COLO829 (cell line): Measurements from ENCODE around the gene AGER.
"Not testable (repeated sequence)": the region's sequence is repeated elsewhere in the genome, so short reads cannot be mapped to it uniquely, and the experiment has no call there.

ENCODE experiments used
- DNase-seq: peaks from one replicate; pipeline ENCODE4 v3.0.0; 2012; ENCODE audit warnings: low spot score

AGER gene

DNA sequence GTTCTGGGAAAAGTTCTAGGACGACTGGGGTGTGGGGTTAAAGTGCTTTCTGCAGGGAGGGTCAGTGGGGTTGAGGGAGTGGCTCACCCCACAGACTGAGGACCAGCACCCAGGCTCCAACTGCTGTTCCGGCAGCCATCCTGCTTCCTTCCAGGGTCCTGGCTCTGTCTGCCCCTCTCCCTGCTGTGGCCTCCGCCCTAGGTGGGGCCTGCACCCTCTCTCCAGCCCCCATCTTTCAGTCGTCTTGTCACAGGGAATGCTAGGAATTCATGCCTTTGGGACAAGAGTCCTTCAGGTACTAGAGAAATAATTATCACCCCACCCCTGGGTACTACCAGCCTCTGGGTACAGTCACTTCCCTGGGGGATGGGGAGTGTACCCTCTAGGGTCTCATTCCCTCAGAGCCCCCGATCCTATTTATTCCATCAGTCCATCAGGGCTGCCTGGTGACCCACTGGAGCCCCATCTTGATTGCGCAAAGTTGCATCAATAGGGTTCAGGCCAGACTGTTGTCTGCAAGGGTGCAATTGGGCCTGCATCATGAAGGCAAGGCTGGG is at the start of gene AGER:
AGER (minus strand) TSS at position 170 of the 557 bp plus-strand sequence; CDS start at position 139, 31 bp downstream.
- DNase-seq: no peak

DNA sequence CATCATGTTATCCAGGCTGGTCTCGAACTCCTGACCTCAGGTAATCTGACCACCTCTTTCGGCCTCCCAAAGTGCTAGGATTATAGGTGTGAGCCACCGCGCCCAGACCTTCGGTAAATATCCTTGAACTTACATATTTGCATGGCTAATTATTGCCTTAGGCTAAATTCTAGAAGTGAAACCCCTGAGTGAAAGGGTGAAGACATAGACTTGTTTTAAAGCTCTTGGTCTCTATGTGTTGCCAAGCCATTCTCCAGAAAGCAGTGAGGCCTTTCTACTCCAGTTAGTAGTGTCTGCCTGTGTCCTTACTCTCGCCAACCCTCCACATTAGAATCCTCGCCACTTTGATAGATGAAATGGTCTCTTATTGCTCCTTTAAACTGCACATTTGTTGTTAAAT is 42.4 kb upstream of the AGER start:
- no peak for DNase-seq

DNA sequence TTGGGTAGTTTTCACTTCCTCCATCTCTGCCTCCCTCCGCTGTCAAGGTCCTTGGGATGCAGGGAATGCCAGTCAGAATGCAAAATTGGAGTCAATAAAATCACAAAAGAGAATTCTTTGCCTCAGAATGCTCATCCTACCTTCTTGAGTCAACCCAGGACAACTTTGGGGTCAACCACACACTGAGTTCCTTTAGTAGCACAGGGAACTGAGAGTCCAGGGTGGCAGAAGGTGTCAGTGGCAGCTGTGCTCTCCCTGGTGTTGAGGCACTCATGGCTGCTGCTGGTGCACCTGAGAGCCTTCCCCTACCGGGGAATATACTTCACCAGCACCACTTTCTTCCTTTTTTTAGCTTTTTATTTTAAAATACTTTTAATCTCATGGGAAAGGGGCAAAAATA is 40.6 kb upstream of the AGER start:
- no peak for DNase-seq

DNA sequence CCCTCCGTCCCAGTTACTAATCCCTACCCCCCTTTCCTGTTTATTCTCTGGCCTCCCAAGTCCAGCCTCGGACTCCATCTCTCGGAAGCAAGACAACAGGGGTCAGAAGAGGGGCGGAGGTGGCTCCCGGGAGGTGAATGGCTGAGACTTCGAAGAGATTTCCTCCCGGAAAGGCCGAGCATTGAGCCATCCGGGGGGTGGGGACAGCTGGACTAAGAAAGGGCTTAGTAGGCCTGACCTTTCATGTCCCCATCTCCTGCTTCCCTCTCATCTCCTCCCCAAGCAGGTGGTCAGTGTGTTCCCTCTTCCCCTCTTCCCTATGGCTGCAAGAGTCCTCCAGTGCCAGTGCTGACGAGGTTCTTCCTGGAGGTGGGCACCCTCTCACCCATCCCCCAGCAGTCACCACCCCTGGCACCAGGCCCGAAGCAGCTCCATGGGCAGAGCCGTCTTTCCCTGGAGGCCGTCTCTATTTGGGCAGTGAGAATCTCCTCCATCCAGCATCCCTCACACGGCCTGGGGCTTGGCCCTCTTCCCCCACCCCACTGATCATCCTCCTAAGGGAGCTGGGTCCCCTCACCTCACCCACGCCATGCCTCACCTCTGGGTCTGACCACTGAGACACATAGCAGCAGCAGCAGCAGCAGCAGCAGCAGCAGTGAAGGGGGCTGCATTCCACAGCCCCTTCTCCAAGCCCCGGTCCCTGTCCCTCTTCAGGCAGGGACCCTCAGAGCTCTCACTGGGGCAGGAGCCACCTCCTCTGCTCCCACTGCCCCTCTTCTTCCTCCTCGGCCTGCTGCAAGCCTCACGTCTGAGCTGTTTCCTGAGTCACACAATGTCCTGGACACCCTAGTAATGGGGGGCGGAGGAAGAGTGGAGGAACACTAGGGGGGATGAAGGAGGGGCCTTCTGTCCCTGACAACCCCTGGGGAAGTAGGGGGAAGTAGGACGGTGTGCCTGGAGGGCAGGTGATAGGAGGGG is 39.5 kb upstream of the AGER start, which contains the start of gene NOTCH4:
NOTCH4 (minus strand) TSS at position 810 of the 978 bp plus-strand sequence; CDS start at position 671, 139 bp downstream.
- DNase-seq: no peak

DNA sequence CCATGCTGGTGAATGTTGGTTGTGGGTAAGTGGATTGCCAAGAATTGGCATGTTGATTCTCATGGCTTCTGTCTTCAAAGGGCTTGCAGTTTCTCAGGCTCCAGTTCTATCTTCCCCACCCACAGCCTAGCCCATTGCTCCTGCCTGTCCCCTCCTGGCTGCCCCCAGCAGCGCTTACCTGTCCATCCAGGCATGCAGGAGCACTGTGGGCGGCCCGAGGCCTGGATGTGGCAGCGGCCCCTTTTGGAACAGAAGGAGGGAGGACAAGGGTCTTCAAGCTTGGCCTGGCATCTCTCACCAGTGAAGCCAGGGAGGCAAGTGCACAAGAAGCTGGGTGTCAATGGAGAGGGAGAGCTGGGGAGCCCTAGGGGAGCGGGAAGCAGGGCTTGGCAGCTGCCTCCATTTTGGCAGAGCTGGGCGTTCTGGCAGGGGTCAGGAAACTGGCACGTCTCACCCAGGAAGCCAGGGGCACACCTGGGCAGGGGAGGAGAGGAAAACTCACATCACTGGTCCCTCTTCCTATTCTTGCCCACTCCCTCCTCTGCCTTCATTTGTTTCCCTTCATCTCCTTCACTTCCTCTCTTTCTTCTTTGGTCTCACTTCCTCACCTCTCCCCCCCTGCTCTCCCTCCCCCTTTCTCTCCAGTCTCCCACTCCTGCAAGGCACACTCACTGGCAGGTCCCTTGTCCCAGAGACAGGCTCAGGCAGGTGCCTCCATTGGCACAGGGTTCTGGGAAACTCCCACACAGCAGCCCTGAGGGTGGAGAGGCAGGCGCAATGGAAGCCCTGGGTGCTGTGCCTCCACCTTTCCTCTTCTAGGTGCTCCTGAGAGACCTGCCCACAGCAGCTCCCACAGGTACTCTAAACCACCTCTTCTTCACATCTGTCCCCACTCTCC is 38.5 kb upstream of the AGER start:
- DNase-seq: no peak

DNA sequence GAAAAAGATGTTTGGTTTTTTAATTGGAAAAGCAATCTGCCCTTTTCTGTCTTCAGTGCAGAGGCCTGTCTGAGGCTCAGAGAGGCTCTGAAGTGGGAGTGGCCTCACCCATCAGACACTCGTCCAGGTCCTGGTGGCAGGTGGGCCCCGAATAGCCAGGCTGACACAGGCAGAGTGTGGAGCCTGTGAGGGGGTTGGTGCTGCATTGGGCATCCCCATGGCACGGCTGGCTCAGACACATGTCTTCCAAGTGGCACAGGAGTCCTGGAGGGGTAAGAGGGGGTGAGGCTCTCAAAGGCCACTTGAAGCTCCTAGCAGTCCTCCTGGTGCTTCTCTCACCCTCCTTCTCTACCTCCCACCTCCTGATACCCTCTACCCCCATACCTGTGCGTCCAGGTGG is 36.0 kb upstream of the AGER start:
- DNase-seq: no peak

DNA sequence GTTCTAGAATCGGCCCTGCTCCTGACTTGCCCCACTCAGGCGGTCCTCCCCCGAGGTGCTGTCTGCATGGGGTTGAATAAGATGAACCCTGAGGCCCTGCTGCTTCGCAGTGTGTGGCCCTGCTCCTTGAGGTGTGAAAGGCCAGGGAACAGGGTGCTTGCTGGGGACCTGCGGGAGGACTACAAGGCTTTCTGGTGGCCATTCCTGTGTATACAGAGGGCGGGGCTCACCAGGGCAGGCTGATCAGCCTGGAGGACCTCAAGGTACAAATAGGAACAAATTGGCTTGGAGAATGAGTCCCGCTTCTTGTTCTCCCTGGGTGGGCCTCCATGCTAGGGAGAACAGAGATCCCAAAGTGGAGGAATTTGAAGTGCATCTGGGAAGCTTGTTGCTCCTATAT is 34.1 kb upstream of the AGER start:
- no peak for DNase-seq

DNA sequence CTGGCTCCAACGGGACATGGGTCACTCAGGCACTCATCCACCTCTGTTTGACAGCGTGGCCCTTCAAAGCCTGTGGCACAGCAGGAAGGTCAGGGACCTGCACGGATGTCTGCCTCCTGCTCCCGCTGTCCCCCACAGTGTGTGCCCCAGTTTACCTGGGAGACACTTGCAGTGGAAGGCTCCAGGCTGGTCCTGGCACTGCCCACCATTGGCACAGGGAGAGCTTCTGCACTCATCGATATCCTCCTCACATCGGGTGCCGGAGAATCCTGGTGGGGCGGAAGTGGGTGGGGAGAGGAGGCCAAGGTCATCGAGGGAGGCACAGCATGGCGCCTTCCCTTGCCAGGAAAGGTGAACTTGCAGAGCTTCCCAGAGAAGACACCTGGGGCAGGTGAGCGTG is 32.9 kb upstream of the AGER start:
- DNase-seq: no peak

DNA sequence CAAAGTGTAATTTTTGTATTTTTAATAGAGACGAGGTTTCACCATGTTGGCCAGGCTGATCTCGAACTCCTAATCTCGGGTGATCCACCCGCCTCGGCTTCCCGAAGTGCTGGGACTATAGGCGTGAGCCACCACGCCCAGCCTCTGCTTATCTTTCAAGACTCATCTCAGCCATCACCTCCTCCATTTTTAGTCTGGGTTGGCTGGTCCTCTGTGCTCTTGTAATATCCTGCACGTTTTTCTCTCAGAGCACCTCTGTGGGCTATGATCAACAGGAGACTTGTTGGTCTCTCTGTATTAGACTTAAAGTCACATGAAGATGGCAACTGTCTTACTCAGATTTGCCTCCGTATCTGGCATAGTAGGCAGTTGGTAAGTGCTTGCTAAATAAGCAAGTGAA is 32.2 kb upstream of the AGER start:
- DNase-seq: no peak

DNA sequence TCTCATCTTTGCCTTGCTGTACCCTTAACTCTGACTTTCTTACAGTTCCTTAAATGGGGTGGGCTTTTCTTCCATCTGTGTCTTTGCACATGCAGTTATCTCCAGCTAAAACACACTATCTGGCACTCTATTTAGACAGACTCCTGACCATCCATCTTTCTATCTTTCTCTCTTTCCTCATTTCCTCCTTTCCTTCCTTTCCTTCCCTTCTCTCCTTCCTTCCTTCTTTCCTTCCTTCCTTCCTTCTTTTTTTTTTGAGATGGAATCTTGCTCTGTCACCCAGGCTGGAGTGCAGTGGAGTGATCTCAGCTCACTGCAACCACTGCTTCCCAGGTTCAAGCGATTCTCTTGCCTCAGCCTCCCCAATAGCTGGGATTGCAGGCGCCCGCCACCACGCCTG is 31.6 kb upstream of the AGER start:
- DNase-seq: no peak

DNA sequence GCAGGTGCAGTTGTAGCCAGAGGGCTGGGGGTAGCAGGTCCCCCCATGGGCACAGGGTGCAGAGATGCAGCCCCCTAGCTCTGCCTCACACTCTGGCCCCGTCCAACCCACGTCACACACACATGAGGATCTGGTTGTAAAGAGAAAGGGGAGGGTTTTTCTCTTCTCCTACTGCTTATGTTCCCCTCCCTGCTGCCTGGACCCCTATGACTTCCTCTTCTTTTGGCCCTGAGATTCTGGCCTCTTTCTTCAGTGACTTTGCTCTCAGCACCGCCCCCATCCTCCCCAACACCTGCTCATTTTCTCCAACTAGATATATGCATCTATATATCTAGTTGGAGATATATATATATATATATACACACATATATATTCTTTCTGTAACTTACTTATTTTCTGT is 30.1 kb upstream of the AGER start:
- no peak for DNase-seq

DNA sequence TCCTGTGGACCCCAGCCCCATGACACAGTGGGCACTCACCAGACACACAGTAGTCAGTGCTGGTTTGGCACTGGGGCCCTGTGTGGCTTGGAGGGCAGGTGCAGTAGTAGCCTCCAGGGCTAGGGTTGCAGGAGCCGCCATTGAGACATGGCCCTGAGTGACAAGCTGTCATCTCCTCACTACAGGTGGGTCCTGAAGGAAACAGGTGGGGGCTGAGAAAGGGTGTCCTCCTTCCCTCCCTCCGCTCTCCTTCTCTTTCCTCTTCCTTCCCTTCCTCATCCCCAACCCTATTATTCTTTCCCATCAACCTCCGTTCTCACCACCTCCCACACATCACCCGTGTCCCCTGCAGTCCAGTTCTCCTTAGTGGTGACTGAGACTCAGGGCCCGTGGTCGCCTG is 29.6 kb upstream of the AGER start:
- DNase-seq: no peak

DNA sequence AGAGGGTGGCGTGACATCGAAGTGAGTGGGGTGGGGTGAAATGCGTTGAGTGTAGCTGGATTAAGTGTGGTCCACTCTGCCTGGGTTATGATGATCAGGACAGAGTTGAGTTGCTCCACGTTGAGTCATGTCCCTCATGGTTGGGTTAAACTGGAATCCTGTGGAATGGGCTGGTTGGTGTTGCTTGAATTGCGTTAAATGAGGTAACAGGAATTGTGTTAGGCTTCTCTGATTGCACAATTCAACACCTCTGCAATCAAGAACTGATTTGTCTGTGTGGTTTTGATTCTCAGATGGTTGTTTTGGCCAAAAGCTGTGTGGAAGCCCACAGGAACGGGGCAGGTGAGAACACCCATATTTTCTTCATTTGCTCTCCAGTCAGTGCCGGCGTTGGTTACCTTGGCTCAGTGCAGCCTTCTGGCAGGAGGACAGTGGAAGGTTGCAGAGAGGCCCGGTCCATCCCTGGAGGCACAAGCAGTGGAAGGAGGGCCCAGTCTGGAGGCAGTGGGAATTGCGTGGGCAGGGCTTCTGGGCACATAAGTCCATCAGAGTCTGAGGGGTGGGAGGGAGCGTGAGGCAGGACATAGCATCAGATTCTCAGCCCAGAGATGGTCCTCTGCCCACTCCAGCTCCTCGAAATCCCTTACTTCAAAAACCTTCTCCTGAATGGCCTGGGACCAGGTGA is 28.2 kb upstream of the AGER start:
- DNase-seq: no peak

DNA sequence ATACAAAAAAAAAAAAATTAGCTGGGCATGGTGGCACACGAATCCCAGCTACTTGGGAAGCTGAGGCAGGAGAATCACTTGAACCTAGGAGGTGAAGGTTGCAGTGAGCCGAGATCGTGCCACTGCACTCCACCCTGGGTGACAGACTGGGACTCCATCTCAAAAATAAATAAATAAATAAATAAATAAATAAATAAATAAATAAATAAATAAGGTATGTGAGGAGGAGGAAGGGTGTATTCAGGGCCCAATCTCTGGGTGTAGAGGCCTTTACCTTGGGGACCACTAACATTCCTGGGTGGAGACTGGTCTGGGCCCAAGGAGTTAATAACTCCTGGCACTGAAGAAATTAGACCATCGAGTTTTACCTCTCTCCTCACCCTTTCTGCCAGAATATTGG is 27.4 kb upstream of the AGER start:
- not testable (repeated sequence) for DNase-seq

DNA sequence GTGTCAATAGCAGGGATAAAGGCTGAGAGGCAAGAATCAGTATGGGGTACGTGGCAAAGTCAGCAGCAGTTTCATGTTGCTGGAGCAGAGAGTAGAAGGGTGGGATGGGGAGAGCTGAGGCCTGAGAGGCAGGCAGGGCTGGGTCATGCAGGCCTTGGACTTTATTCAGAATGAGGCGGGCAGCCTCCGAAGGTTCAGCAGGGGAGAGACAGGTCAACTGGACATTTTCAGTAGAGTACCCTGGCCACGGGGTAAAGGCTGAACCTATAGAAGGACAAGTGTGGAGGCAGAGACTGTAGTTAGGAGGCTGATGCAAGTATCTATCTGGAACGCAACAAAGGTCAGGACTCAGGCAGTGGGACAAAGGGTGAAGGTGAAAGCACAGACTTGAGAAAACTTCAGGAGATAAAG is 26.1 kb upstream of the AGER start:
- DNase-seq: no peak

DNA sequence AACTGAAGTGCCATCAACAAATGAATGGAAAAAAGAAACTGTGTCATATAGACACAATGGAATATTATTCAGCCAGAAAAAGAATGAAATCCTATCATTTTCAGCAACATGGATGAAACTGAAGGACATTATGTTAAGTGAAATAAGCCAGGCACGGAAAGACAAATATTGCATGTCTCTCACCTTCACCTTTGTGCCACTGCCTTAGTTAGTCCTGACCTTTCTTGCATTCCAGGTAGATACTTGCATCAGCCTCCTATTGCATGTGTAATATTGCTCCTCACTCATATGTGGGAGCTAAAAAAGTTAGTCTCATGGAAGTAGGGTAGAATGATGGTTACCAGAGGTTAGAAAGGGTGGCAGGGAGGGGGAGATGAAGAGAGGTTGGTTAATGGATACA is 24.9 kb upstream of the AGER start:
- DNase-seq: no peak

DNA sequence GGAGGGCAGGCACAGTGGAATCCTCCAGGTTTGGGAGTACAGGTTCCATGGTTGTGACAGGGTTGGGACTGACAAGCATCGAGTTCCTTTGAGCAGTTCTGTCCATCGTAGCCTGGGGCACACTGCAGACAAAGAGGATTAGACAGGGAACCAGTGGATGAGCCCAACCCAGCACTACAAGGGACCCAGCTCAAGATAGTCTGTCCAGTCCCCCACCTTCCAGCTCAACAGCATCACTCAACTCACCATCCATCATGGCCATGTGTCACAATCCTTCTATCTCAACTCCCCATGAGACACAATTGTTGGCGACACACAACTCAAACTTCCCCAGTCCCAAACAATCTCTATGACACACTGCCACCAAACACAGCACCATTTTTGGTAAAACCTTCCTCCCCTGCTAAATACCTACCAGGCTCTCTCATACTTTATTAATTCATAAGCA is 20.2 kb upstream of the AGER start:
- no peak for DNase-seq

DNA sequence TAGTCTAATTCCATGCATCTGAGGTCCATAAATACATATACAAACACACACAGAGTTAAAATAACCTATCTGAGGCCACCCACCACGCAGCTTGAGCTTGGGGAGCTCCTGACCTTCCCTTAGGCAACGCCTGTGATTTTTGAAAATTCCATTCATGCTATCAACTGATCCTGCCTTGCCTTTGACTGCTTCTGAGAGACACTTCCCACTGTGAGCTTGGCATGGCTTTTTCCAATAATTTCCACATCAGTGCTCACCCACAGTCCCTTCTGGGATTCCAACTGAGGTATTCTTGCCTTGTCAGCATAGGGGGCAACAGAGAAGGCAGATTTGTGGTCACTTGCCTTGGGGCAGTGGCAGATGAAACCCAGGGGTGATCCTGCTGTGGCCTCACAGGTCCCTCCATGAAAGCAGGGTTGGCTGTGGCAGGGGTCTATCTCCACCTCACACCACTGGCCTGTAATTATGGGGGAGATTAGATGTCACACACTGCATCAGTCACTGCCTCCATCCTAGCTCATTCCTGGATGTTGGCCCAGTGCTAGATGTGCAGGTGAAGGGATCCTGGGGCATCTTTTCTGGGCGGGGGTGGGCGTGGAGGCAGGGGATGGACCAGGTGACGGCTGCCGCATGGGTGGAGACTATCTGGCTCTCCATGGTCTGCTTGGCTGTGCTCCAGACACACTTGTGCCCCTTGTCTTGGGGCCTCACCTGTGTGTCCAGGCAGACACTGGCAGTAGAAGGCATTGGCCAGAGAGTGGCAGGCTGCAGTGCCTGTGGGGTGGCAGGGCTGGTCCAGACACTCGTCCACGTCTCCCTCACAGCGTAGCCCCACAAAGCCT is 19.6 kb upstream of the AGER start:
- DNase-seq: no peak

DNA sequence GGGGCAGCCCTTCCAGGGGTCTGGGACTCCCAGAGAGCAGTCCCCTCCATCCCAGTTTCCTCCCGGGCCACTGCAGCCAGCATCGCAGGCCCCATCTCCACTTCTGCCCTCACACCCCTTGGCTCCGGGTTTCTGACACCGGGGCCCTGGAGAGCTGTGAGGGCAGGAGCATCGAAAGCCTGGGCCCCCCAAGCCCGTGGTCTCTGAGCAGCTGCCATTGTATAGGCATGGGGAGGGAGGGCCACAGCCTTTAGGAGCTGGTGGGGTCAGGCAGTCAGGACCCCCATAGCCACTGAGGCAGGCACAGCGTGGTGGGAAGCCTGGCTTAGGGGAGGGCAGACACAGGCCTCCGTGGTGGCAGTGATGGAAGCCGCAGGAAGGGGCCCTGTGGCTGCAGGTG is 18.1 kb upstream of the AGER start:
- DNase-seq: no peak

DNA sequence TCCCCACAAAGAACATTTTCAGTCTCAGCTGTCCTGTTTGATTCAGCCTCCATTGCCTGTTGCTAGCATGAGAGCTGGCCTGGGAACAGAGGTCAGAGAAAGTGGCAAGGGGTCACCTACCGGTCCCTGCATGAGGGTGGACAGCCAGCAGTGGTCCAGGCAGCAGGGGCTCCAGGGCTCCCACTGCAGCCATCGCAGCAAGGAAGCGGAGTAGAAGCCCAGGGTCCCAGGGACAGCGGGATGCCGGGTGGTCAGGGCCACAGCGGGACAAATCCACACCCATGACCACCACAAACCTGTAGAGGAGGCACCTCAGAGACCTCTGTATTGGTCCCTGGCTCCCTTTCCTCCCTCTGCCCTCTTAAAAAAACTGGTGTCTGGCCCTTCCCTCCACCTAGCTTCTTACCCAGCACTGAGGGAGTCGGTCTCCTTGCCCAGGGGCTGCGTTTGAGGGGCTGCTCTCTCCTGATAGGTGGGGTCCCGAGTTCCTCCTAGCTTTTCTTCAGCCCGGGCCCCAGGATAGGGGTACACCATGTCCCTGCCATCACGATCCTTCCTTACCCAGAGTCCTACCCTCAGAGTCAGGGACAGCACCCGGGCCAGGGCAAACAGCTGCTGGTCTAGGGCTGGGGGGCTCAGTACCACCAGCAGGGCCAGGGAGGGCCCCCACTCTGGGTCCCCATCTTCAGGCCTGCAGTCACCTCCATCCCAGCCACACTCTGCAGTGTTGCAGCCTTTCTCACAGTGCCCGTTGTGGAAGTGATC is 16.8 kb upstream of the AGER start:
- no peak for DNase-seq
